NCI-H1105 treated with DMSO at 0.1 percent for 48 hours (cell line): Measurements from ENCODE around the gene BCL11A.

ENCODE experiments used
- DNase-seq: peaks from one replicate; lab custom pipeline; 2025; lab: John Stamatoyannopoulos, UW

Gene BCL11A

GRCh38 chr2:60505240-60505879 is 48.1 kb downstream of the BCL11A start:
- no peak for DNase-seq

GRCh38 chr2:60504049-60504448 is 49.4 kb downstream of the BCL11A start:
- no peak for DNase-seq

- no peak for DNase-seq
Measured at GRCh38 chr2:60502144-60502543, 51.3 kb downstream of the BCL11A start.

GRCh38 chr2:60500861-60501260 is 52.6 kb downstream of the BCL11A start:
- no peak for DNase-seq

- peak; percentile 65 for DNase-seq
Measured at GRCh38 chr2:60499651-60500265, 53.7 kb downstream of the BCL11A start.

- DNase-seq, result no peak
Measured at GRCh38 chr2:60498816-60499429, 54.5 kb downstream of the BCL11A start.

GRCh38 chr2:60498127-60498815 is 55.2 kb downstream of the BCL11A start:
- no peak for DNase-seq

GRCh38 chr2:60497500-60497899 is 56.0 kb downstream of the BCL11A start:
- no peak for DNase-seq

- no peak for DNase-seq
Measured at GRCh38 chr2:60496956-60497355, 56.5 kb downstream of the BCL11A start.

GRCh38 chr2:60496475-60496874 is 57.0 kb downstream of the BCL11A start:
- DNase-seq, result no peak

GRCh38 chr2:60495041-60495625 is 58.3 kb downstream of the BCL11A start:
- DNase-seq, result no peak

- DNase-seq, result no peak
Measured at GRCh38 chr2:60493804-60494387, 59.6 kb downstream of the BCL11A start.

- DNase-seq, result no peak
Measured at GRCh38 chr2:60492548-60492947, 60.9 kb downstream of the BCL11A start.

GRCh38 chr2:60490848-60491247 is 62.6 kb downstream of the BCL11A start:
- no peak for DNase-seq

- DNase-seq, result no peak
Measured at GRCh38 chr2:60490441-60490840, 63.0 kb downstream of the BCL11A start.

GRCh38 chr2:60489289-60489688 is 64.2 kb downstream of the BCL11A start:
- no peak for DNase-seq

- DNase-seq, result no peak
Measured at GRCh38 chr2:60488291-60488690, 65.2 kb downstream of the BCL11A start.

GRCh38 chr2:60487174-60487573 is 66.3 kb downstream of the BCL11A start:
- DNase-seq, result no peak

- no peak for DNase-seq
Measured at GRCh38 chr2:60486551-60486950, 66.9 kb downstream of the BCL11A start.

GRCh38 chr2:60486067-60486466 is 67.4 kb downstream of the BCL11A start:
- no peak for DNase-seq

GRCh38 chr2:60485550-60485949 is 67.9 kb downstream of the BCL11A start:
- no peak for DNase-seq

- DNase-seq, result no peak
Measured at GRCh38 chr2:60485055-60485454, 68.4 kb downstream of the BCL11A start.
